ENCODE measurements around the gene PRKAG2.

DNA sequence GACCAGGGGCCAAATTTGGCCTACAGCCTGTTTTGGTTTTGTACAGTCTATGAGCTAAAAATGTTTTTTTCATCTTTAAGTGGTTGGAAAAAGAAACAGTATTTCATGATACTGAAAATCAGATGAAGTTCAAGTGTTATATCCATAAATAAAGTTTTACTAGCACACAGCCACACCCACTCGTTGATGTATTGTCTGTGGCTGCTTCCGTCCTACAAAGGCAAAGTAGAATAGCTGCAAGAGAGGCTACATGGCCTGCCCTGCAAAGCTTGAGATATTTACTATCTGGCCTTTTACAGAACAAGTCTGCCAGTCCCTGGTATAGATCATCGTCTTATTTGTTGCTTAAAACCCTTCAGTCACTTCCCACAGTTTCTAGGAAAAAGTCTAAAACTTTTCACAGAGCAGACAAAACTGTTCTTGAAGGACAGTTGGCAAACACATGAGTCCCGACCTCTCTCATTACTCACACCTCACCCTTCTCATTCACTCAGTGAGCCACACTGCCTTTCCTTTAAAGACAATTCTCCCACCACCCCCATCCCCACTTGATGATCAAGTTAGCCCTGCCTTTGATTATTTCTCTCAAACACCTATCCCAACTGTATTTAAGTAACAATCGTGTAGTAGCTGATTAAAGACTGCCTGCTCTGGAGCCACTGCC is 367.1 kb downstream of the PRKAG2 start:
- TF ChIP-seq GATA2 (IDR thresholded peaks at IDR 0.05; ENCODE audit: low read depth, low read length) (no peak), GATA3 (IDR thresholded peaks at IDR 0.05; ENCODE audit: low read depth, low read length) (no peak)

Measured in SH-SY5Y (cell line).